NCI-H128 (cell line): ENCODE results near the gene IZUMO1.

Experiments used
- DNase-seq: peaks from one replicate; lab custom pipeline; 2025; ENCODE audit not compliant: unreplicated experiment; lab: John Stamatoyannopoulos, UW

Gene IZUMO1

DNA sequence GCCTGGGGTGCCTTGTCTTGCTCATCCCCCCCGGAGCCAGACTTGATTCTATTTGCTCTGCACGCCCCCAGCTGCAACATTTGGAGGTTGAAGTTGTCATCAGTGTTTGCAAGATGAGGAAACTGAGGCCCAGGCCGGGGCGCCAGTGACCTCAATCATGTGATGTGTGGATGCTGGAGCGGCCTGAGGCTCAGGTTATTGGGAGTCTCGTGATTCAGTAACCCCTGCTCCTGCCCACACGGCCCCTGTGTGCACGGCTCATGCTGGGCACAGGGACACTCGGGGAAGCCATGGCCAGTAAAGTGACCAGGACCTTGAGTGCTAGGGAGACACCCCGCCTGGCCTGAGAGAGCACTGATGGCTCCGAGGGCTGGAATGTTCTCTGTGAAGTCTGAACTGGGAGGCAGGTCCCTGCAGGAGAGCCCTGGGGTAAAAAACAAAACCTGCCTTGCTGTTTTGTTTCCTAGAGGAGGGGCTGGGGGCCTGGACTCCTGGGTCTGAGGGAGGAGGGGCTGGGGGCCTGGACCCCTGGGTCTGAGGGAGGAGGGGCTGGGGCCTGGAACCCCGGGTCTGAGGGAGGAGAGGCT is 10.5 kb upstream of the IZUMO1 start:
- no peak for DNase-seq

DNA sequence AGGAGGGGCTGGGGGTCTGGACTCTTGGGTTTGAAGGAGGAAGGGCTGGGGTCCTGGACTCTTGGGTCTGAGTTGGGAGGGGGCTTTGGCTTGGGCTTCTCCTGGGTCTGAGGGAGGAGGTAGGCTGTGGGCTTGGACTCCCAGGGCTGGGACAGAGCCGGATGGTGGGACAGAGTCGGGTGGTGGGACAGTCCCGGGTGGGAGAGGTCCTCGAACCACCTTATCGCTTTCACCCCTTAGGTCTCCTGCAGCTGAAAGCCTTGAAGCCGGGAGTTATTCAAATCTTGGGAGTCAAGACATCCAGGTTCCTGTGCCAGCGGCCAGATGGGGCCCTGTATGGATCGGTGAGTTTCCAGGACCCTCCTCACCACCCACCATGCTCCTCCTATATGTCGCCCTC is 10.0 kb upstream of the IZUMO1 start:
- DNase-seq: no peak

- no peak for DNase-seq
These were observed 9.5 kb upstream of the IZUMO1 start for GRCh38 chr19:48756212-48756611.

GRCh38 chr19:48755787-48756186 is 9.1 kb upstream of the IZUMO1 start:
- DNase-seq: no peak

- no peak for DNase-seq
These were observed 8.5 kb upstream of the IZUMO1 start, which contains the start of gene FGF21 for GRCh38 chr19:48755084-48755641. FGF21 (plus strand) TSS chr19:48755524; CDS start chr19:48756237, 713 bp downstream.

DNA sequence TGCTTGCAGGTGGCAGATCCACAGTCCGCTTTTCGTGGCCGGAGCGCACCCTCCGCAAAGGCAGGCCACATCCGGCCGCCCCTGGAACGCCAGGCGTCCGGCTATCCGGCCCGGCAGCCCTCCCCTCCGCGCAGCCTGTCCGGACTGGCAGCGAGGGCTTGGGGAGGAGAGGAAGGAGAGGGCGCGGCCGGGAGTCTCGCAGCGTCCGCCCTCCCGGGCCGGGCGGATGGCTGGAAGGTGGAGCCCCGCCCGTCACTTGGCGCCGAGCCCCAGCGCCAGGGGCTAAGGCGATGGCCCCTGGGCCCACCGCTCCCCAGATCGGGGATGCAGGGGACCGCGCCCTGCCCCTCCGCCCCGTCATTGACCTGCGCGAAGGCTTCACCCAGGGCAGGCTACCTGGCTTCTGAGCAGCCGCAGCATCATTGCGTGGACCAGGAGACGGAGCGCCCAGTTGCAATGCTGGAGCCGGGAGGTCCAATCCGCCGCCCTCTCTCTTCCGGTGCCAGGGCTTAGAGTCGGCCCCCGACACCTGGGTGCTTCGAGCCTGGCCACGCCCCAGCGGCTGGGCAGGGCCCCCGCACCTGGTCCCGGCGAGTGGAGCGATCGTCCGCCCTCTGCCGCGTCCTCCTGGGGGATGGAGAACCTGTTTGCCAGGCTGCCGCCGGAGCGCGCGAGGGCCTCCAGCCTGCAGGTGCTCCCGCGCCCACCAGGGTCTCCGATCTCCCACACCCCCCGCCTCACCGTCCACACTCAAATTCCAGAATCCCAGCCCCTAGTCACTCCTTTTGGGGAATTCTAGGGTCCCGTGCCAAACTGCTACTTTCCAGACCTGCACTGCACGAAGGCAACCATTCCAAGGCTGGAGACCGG is 6.0 kb upstream of the IZUMO1 start, which contains the start of gene FUT1:
TSS of gene FUT1 (minus strand) at position 146 of the 870 bp plus-strand sequence. CDS start 1,360 bp downstream, outside the sequence.
- DNase-seq: peak; percentile 94

DNA sequence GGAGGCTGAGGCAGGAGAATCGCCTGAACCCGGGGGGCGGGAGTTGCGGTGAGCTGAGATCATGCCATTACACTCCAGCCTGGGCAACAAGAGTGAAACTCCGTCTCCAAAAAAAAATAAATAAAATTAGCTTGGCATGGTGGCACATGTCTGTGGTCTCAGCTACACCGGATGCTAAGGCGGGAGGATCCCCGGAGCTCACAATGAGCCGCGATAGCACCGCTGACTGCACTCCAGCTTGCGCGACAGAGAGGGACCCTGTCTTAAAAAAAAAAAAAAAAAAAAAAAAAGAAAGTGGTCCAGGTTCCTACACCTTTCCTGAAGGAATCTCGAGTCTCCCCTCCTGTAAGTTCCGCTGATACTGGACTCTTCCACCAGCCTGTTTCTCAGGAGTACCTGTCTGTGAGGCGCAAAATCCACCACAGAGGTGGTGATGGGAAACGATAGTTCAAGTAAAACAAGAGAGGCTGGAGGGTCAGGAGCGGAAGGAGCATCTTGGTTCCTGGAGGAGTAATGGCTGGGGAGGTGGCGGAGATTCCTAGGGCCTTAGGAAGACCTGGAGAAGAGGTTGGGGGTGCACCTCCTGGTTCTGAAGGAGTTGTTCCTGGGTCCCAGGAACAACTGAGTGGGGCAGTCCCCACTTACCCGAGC is 5.3 kb upstream of the IZUMO1 start:
- DNase-seq: no peak

DNA sequence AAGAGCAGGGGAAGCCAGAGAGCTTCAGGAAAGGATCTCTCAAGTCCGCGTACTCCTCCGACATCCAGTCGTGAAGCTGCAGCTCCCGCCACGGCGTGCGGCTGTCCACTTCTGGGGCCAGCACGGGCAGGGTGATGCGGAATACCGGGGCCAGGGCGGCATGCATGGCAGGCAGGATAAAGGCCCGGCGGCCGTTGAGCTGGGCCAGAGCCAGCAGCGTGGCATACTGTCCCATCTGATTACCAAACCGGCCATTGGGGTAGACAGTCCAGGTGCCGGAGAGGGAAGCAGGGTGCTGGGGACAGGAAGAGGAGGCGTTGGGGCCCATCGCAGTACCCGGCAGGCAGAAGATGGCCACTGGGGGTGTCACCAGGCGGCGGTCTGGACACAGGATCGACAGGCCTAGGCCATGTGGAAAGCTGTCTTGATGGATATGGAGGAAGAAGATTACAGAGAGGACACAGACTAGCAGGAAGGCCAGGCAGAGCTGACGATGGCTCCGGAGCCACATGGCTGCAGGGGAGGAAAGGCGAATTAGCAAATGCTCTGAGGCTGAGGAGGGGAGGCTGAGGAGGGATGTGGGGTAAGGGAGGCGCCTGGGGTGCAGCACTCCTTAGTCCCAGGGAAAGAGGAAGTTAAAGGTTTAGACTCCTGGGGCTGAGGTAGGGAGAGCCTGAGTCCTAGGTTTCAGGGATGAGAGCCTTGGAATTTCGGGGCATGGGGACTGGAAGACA is 4.2 kb upstream of the IZUMO1 start:
- no peak for DNase-seq

DNA sequence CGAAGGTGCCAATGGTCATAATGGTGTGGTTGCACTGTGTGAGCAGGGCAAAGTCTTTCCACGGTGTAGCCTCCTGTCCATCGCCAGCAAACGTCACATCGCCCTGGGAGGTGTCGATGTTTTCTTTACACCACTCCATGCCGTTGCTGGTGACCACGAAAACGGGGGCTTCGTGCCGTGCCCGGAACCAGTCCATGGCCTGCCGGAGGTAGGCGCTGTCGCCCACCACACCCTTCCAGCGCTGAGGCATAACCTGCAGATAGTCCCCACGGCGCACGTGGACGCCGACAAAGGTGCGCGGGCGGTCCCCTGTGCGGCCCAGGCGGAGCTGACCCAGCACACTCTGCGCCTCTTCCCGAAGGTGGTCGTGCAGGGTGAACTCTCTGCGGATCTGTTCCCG is 3.6 kb upstream of the IZUMO1 start:
- no peak for DNase-seq

DNA sequence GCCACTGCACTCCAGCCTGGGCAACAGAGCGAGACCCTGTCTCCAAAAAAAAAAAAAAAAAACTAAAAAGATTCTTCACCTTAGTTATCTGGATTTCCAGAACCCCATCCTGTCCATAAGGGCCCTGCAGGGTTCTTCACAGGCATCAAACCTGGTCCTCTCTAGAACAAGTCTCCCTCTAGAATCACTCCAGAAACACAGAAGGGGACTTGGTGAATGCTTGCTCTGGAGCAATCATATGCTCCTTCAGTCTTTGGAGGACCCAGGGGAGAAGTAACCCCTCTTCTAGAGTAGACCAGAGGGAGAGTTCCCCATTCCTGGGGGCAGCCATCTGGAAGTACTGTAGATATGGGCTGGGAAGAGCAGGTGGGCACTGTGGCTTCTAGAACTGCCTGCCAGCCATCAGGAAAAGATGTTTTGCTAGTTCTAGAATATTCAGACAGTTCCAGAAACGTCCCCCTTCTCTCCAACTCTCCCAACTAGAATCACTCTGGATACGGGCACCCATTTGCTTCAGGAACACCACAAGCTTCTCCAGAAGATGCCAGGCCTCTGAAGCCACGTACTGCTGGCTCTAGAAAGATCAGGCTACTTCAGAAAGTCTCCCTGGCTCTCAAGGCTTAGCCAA is 3.0 kb upstream of the IZUMO1 start:
- no peak for DNase-seq

DNA sequence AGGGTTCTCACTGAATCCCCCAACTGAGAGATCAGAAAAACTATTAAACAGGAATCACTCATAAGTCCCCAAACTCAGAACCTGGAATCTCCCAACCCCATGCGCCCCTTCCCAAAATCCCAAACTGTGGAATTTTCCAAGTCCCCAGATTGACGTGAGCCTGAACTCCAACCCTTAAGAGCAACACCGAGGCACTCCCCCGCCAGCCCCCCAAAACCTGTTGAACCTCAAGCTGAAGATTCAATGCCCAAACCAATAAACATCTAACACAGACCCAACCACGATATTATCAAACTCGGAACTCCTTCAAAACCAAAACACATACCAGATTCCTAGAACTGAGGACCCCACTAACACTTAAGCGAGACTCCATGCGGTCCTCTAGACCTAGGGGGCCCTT is 599 bp downstream of the IZUMO1 start:
- no peak for DNase-seq

- no peak for DNase-seq
These were observed 1.3 kb downstream of the IZUMO1 start for GRCh38 chr19:48745208-48745995.

- no peak for DNase-seq
These were observed 4.6 kb downstream of the IZUMO1 start for GRCh38 chr19:48742096-48742495.

- DNase-seq: no peak
These were observed 5.3 kb downstream of the IZUMO1 start for GRCh38 chr19:48741129-48741999.

DNA sequence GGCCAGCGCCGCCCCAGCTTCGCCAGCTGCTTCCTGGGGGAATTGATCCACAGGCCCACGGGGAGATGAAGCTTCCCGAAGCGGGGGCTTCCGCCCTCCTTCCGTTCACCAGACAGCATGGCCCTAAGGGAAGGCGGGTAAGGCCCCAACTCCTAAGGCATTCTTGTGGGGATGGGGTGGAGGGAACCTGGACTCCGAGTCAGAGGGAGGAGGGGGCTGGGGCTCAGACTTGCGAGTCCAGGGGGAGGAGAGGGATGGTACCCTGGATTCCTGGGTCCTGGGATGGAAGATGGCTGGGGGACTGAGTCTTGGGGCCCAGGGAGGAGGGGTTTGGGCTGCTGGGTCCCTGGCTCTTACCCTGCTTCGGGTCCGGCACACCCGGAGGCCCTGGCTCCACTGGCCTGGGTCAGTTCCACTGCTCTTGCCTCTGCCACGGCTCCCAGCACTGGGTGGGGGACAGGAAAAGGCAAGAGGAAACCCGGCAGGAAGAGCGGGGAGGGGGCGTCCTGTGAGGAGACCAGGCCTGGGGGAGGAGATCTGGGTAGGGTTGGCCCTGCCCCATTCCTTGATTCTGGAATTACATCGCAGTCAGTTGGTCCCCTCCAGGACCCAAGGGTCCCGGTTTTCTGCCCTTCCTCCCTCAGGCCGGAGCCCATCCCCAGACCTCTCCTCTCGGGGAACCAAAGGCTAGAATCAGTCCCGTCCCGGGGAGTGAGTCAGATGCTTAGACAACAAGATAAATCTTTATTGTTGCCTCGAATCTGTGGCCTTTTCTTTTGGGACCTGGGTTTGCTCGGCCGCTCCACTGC is 6.3 kb downstream of the IZUMO1 start, which contains the start of gene RASIP1:
TSS of gene RASIP1 (minus strand) at position 447 of the 809 bp plus-strand sequence. CDS start at position 119, 328 bp downstream.
- no peak for DNase-seq

- no peak for DNase-seq
These were observed 7.1 kb downstream of the IZUMO1 start for GRCh38 chr19:48739404-48740163.
